DMS153 (cell line): ENCODE measurements around the gene IL1RL2.
A peak's percentile ranks its signal among the peaks of the same experiment; 100 is the strongest.

Source experiments
- DNase-seq: peaks from one replicate; lab custom pipeline; 2025; lab: John Stamatoyannopoulos, UW

IL1RL2 gene

DNA sequence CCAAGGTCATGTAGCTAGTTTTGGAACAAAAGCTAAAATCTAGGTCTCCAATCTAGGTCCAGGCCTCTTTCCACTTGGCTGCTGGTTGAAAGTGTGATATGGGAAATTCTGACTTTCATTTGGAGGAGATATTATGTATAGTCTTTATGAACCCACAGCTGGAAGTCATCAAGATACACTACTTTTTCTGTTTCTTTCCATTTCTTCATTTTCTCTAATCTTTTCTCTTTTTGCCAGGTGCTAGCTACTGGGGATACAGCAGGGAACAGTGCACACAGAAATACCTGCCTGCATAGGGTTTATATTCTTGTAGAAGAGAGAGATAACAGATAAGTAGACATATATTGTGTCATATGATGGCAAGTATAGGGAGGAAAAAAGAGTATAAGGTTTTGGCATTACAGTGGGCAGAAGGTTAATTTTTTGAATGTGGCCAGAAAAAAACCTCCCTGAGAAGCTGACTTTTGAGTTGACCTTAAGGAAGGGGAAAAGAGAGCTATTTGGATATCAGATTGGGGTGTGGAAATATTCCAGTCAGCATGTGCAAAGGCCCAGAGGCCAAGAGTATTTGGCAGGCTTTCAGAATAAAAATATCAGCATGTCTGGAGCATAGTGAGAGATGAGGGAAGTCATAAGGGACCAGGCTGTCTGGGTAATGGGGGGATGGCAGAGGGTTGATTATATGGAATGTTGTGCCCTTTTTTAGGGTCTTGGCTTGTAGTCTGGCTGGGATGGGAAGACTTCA is 28.6 kb upstream of the IL1RL2 start:
- no peak for DNase-seq

DNA sequence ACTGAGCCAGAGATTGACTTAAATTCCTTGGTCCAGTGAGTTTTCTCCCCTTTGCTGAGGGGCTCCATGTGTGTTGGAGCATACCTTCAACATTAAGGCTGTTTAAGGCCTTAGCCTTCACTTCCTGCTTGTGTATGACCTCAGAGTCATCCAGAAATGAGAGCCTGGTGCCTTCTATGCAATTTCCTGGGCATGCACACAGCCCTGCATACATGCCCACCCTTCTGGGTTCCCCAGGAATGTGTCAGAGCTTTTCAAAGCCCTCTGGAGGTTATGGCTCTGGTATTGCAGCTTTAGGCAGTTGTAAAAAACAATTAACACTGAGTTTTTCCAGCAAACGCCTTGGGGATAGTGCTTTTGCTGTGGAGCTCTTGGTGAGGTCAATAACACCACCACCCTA is 27.5 kb upstream of the IL1RL2 start:
- no peak for DNase-seq

GRCh38 chr2:102166189-102166845 is 20.5 kb upstream of the IL1RL2 start:
- peak; percentile 37 for DNase-seq

- DNase-seq: no peak
Observed at GRCh38 chr2:102168026-102168771, 18.6 kb upstream of the IL1RL2 start.

DNA sequence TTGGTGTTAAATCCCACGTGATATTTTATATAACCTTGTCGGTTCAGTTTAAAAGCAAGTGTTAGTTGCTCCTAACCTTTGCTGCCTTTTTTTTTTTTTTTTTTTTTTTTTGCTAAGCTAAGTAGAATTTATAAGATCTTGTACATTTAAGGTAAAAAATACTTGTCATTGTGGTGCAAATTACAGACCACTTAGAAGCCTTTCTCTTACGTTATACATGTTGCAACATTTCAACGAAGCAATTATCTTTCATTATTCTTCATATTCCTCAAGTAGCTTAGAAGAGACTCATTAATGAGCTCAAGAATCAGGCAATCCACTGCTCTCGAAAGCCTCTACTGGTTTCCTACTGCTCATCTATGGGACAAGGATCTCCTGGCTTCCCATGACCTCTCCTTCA is 14.9 kb upstream of the IL1RL2 start:
- no peak for DNase-seq

GRCh38 chr2:102172745-102173144 is 14.1 kb upstream of the IL1RL2 start:
- DNase-seq: no peak

- no peak for DNase-seq
Observed at GRCh38 chr2:102176172-102176571, 10.7 kb upstream of the IL1RL2 start.

GRCh38 chr2:102177814-102178478 is 8.9 kb upstream of the IL1RL2 start:
- DNase-seq: no peak

DNA sequence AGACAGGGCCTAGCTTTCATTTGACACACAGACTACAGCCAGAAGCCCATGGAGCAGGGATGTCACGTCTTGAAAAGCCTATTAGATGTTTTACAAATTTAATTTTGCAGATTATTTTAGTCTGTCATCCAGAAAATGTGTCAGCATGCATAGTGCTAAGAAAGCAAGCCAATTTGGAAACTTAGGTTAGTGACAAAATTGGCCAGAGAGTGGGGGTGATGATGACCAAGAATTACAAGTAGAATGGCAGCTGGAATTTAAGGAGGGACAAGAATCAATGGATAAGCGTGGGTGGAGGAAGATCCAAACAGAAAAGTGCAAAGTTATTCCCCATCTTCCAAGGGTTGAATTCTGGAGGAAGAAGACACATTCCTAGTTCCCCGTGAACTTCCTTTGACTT is 7.8 kb upstream of the IL1RL2 start:
- no peak for DNase-seq

DNA sequence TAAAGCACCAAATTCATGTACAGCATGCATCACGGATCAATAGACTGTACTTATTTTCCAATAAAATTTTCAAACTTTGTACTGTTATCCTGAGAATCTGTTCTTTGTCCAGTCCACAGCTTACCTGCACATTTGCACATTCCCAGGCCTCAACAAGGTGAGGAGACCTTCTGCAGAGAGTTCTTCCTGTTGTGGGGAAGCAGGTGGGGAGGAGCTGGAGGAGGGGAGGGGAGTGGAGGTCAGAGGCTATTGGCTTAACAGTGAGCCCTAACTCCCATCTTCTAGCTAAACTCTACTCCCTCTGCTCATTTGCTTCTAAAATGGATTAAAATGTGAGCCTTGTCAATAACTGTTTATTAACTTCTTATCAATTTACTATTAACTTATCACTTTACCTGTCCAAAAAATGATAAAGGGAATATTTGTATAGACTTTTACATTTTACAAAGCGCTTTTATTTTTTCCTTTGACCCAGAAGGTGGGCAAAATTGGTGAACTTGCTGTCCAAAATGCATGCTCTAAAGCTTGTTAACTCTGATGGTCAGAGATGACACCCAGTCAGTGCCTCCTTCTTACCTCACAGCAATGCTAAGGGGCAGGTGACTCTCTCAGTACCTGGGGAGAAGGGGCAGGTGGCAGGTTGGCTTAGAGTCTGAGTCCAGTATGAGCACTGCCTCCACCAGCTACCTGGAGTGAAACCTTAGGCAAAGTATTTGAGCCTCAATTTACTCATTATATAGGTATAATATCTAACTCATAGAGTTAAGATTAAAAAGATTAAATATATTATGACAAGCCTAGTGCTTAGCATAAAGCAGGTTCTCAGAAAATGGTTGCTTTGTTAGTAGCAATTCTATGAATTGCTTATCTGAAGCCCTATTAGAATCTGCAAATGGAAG is 6.8 kb upstream of the IL1RL2 start:
- no peak for DNase-seq

GRCh38 chr2:102180687-102180999 is 6.2 kb upstream of the IL1RL2 start:
- no peak for DNase-seq

DNA sequence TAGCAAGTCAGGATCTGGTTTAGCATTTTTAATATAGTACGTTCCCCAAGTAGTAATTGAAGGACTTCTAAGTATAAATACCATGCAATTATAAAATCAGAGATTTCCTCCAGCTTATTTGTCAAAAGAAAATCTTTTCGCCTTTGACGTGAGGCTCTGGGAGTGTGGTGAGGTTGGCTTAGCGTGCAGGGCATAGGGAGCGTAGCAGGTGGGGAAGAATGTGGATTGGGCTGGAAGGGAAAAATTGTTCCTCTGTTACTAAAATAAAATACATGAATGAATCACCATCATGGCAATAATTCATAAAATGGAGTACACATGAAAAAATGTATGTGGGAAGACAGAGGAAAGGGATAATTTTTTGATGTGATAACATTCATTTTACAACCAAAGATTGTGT is 5.4 kb upstream of the IL1RL2 start:
- DNase-seq: no peak

DNA sequence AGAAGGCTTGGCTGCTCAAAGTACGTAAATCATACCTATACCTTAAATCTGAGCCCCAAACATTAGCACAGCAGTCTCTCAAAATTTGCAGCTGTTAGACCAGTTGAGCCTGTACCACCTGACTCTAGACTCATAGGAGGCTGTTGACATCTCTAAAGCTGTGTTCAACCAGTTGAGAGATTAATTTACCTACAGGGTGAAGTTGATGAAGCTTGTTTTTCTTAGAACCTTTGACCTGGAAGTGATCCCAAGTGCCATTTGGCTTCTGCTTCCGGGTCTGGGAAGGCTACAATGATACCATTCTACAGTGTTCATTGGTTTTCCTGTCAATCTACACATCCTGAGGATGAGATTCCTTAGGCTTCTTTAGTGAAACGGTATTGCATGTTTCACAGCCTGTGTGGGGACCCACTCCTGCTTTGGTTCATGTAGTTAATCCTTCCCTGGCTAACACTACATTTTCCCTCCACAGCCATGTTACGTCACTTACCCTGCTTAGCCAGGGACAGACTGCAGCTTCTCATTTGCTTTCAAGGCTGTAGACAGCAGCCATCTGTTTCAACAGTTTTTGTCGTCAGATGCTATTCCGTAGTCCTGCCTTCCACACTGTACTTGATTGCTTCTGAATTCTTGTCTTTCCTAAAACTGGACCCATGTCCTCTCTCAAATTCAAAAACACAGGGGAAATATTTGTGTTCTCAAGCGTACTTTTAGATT is 4.7 kb upstream of the IL1RL2 start:
- no peak for DNase-seq

GRCh38 chr2:102184018-102184417 is 2.8 kb upstream of the IL1RL2 start:
- no peak for DNase-seq

DNA sequence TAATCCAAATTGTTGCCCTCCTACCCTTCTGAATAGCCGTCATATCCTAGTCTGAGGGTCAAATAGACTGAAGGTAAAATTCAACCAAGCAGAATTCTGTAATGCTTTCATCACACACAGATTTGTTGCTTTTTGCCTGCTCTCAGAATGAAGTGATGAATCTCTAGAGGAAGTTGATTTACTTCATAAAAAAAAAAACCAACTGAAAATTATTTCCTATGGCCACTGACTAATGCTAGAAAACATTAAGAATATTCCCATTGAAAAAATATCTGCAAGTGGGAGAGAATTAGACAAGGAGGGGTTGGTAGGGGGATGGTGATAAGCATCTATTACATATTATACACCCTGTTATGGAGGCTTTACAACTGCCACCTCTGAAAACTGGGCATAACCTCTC is 2.3 kb upstream of the IL1RL2 start:
- DNase-seq: no peak

GRCh38 chr2:102185347-102185746 is 1.5 kb upstream of the IL1RL2 start:
- no peak for DNase-seq

DNA sequence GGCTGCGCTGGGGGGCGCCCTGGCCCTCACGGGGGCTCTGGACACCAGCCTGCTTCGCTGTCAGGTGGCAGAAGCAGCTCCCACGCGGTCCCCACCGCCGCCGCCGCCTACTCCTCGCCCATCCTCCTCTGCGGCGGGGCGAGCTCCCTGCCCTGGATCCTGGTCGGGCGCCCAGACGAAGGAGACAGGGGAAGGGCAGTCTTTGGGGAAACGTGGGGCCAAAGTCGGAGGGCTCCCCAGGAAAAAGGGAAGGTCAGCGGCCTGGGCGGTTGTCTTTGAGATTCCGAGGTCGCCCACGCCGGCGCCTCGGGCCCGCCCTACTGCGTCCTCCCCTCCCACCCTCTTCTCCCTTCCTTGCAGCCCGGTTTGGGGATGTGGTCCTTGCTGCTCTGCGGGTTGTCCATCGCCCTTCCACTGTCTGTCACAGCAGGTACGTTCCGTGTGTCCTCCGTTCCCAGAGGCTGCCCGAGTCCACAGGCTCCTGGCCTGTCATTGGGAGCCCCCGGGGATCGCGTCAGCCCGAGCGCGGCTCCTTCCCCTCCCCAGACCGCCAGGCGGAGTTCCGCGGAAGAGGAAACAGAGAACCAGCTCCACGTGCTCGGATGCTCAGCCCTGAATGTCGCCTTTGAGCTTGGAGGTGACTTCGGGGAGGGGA is 800 bp downstream of the IL1RL2 start:
- no peak for DNase-seq

DNA sequence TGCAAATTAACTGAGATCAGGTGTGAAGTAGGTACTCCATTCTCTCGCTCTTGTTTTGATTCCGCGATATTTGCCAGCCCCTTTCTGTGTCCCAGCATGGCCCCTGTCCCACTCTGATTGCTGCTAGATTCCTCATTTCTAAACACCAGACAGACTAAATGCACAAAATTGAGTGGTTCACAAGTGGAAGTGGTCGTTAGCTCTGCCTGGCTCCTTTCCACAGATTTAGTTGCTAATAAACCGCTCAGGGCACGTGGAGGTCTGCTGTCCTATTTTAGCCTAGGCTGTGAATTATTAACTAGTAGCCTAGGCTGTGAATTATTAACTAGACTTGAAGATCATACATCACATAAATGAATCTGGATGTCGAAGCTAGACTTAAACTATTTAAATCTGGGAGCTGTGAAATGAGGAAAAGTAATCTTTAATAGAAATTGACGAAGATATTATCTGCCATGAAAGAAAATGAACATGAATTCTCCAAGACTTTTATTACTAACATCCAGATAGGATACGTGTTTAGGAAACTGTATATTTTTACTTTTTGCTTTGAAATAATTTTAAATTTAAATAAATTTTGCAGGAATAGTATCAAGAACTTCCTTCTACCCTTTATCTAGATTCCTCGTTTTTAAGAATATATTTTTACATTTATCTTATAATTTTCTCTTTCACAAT is 3.7 kb downstream of the IL1RL2 start:
- no peak for DNase-seq

DNA sequence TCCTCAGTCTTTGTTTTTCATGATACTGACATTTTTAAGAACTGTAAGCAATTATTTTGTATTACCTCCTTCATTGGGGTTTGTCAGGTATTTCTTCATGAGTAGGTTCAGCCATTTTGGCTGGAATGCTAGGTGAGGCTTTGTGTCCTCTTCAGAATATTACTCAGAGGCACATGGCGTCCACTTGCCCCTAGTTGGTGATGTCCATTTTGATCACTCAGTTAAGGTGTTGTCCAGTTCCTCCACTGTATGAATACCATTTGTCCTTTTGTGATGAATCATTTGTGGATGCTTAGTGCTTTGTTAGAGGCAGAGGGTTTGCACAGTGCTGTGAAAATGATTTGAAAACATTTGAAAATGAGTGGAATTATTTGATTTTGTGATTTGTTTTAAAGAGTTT is 4.7 kb downstream of the IL1RL2 start:
- DNase-seq: no peak

DNA sequence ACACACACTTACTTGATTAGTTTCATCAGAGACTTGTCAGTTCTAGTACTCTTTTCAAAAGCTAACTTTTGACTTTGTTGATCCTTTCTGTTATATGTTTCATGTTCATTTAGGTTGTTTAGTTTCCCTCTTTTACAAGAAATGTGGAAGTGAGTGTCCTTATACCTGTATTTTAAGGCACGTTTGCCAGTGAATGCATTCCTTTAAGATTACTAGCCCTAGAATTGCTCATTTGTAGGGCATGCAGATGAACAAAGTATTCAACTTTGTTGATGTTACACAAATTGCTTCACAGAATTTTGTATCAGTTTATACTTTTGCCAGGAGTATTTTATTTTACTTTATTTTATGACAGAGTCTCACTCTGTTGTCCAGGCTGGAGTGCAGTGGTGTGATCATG is 6.3 kb downstream of the IL1RL2 start:
- no peak for DNase-seq
